ENCODE data around the gene PNKD. TPM values are rescaled to one million over a fixed set of nuclear protein-coding genes. Genes with fewer than 3 reads are reported as not detected.

PNKD gene
- polyA plus RNA-seq, 2 of the 4 experiments (the other 2 are of a cell fraction): 46.2 to 51.7 TPM

GRCh38 chr2:218378053-218378452 lies 107.7 kb downstream of the PNKD start (continued):
- no peak for TF ChIP-seq CTCF (IDR thresholded peaks at IDR 0.05)
- TF ChIP-seq RARB (CRISPR knock-in tag; IDR thresholded peaks at IDR 0.05): no peak
- TF ChIP-seq TFCP2L1 (CRISPR knock-in tag; IDR thresholded peaks at IDR 0.05): no peak

- ATAC-seq: no peak
- CTCF ChIA-PET: interaction anchor here (1.3 to 2.1 kb wide), 2 partner anchors 11 to 25 kb away, joined by 6 to 8 read pairs; partner anchors contain the start of gene CATIP
- H3K4me1 ChIP-seq: peaks cover 14% of the 10 kb centered on the region
- H3K27ac ChIP-seq: no peak within 1 kb of the TSS
- no peak for DNase-seq (ENCODE audit: low read depth in 1 of 2, low spot score in 1 of 2)
- H3K4me2 ChIP-seq: no peak within 1 kb of the TSS
- H3K4me3 ChIP-seq: no peak within 1 kb of the TSS
- POLR2A ChIA-PET: no interaction called here
- WGBS (ENCODE audit: missing lambda C conversion rate): 80% methylated on average over 13 of the region's 13 CpGs
- FAIRE-seq: no peak
- no peaks in the 10 kb centered on the region for H3K9me3 ChIP-seq
- TF ChIP-seq PBX3 (IDR thresholded peaks at IDR 0.05) (no peak), CBX2 (IDR thresholded peaks at IDR 0.05; ENCODE audit: borderline replicate concordance, low read depth) (no peak), GATA3 (IDR thresholded peaks at IDR 0.05; ENCODE audit: borderline replicate concordance) (no peak), FOSB (CRISPR knock-in tag; IDR thresholded peaks at IDR 0.05) (no peak), ZC3H11A (IDR thresholded peaks at IDR 0.05) (no peak), ZNF302 (CRISPR knock-in tag; IDR thresholded peaks at IDR 0.05) (no peak), HEYL (CRISPR knock-in tag; IDR thresholded peaks at IDR 0.05) (no peak), EP300 (IDR thresholded peaks at IDR 0.05) (no peak), ELK1 (IDR thresholded peaks at IDR 0.05; ENCODE audit: low read depth, low read length) (no peak), RFX5 (IDR thresholded peaks at IDR 0.05) (no peak), HDAC2 (IDR thresholded peaks at IDR 0.05) (no peak), NFE2L2 (conservative IDR thresholded peaks at IDR 0.05; ENCODE audit: low read length) (no peak), HMGXB4 (CRISPR knock-in tag; IDR thresholded peaks at IDR 0.05; ENCODE audit: borderline replicate concordance) (no peak), ATOH8 (CRISPR knock-in tag; IDR thresholded peaks at IDR 0.05; ENCODE audit: low read depth) (no peak), KDM5A (IDR thresholded peaks at IDR 0.05) (no peak), E2F6 (IDR thresholded peaks at IDR 0.05; ENCODE audit: borderline replicate concordance, low read depth) (no peak), CEBPB (IDR thresholded peaks at IDR 0.05) (no peak)
Measured at GRCh38 chr2:218381916-218382366, 111.6 kb downstream of the PNKD start, which contains the start of gene SLC11A1. SLC11A1 (plus strand) TSS chr2:218382273; CDS start chr2:218382369, 96 bp downstream.
